Superior temporal gyrus (tissue), 1 donor: ENCODE results near the gene TBKBP1.

ENCODE experiments used
- DNase-seq: peaks from one replicate; pipeline ENCODE4 v3.0.0-alpha.2; 2016; ENCODE audit errors: extremely low spot score

TBKBP1 gene, protein sequence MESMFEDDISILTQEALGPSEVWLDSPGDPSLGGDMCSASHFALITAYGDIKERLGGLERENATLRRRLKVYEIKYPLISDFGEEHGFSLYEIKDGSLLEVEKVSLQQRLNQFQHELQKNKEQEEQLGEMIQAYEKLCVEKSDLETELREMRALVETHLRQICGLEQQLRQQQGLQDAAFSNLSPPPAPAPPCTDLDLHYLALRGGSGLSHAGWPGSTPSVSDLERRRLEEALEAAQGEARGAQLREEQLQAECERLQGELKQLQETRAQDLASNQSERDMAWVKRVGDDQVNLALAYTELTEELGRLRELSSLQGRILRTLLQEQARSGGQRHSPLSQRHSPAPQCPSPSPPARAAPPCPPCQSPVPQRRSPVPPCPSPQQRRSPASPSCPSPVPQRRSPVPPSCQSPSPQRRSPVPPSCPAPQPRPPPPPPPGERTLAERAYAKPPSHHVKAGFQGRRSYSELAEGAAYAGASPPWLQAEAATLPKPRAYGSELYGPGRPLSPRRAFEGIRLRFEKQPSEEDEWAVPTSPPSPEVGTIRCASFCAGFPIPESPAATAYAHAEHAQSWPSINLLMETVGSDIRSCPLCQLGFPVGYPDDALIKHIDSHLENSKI

DNA sequence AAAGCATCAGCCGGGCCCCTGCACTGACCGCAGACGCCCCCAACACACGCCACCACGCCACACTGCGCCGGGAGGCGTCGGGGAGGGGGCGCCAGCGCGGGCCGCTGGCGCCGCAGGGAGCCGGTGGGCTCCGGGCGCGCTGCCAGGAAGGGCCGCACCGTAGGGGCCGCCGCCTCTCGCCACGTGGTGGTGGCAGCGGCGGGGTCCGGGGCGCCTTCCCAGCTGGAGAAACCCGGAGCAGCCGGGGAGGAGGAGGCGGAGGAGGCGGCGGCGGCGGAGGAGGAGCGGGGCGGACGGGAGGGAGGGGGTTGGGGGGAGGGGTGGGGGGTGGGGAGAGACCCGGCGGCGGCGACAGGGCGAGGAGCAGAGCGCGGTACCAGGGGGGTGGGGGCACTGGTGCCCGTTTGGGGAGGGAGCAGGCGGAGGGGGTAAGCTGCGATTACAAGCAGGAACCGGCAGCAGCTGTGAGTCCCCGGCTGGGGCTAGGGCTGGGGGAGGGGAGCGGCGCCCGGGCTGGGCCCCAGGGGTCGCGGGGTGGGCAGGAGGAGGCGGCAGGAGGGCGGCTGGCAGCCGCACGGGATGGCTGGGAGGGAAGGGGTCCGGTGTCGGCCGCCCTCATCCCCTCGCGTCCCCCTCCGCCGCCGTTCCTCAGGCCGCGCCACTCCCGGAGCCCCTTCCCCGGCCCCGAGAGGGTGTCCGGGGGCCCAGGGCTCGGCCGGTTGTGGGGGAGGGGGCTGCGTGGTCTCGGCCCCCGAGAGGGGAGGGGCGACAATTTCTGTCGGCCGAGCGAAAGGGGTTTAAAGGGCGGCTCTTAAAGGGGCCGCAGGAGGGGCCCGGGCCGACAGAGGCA is at the start of gene TBKBP1:
Gene TBKBP1 (plus strand): TSS at position 431 of the 850 bp plus-strand sequence. CDS start 1,952 bp downstream, outside the sequence.
- no peak for DNase-seq

DNA sequence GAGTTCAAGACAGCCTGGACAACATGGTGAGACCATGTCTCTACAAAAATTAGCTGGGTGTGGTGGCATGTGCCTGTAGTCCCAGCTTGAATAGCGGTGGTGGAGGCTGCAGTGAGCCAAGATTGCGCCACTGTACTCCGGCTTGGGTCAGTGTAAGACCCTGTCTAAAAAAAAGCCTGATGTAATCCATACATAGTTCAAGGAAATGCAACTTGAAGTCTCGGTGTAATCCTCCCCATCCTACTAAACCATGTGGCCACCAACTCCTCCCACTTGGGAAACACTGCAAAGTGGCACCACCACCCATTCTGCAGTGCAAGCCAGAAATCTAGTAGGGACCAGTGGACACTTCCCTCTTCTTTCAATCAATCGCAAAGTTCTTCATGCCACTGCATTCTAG is 49.6 kb upstream of the TBKBP1 start:
- no peak for DNase-seq

DNA sequence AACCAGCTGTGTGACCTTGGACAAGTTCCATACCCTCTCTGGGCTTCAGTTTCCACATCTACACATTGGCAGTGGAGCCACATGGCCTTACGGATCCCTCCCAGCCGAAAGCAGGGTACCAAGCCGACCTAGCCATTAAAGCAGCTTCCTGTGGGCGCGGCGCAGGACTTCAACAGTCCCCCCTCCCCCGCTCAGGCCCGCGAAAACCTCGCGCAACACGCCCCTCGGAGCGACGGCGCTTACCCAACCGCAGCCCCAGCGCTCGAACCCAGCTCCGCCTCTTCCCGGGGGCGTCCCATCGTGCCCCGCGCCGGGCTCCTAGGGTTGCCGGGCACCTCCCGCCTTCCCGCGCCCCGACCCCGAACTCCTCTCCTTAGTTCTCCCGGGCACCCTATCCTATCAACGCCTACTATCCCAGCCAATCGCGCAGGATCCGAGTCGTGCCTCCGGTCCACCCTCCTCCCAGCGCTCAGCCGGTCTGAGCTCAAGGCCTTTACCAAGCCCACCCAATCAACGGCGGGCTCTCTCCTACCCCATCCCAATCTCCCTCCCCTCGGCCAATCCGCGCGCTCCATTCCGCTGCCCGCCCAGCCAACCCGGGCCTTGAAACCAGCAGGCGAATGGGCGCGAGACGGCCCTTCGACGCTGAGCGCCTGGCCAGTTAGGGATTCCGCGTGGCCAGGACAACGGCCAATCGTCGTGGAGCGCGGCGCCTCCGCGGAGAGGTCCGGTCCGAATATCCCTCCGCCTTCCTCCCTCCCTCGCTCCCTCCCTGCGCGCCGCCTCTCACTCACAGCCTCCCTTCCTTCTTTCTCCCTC is 44.6 kb upstream of the TBKBP1 start, which contains the start of gene KPNB1:
Gene KPNB1 (plus strand): TSS at position 767 of the 819 bp plus-strand sequence. CDS start 326 bp downstream, outside the sequence.
- DNase-seq, result peak; percentile 99

DNA sequence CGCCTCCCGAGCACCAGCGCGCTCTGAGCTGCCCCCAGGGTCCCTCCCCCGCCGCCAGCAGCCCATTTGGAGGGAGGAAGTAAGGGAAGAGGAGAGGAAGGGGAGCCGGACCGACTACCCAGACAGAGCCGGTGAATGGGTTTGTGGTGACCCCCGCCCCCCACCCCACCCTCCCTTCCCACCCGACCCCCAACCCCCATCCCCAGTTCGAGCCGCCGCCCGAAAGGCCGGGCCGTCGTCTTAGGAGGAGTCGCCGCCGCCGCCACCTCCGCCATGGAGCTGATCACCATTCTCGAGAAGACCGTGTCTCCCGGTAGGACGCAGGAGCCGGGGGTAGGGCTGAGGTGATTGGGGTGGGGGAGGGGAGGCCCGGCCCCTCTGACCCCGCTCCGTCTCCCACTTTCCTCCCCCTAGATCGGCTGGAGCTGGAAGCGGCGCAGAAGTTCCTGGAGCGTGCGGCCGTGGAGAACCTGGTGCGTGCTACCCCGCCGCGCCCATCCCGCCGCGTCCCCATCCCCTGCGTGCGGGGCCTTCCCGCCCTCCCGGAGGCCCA is 43.9 kb upstream of the TBKBP1 start:
- no peak for DNase-seq

DNA sequence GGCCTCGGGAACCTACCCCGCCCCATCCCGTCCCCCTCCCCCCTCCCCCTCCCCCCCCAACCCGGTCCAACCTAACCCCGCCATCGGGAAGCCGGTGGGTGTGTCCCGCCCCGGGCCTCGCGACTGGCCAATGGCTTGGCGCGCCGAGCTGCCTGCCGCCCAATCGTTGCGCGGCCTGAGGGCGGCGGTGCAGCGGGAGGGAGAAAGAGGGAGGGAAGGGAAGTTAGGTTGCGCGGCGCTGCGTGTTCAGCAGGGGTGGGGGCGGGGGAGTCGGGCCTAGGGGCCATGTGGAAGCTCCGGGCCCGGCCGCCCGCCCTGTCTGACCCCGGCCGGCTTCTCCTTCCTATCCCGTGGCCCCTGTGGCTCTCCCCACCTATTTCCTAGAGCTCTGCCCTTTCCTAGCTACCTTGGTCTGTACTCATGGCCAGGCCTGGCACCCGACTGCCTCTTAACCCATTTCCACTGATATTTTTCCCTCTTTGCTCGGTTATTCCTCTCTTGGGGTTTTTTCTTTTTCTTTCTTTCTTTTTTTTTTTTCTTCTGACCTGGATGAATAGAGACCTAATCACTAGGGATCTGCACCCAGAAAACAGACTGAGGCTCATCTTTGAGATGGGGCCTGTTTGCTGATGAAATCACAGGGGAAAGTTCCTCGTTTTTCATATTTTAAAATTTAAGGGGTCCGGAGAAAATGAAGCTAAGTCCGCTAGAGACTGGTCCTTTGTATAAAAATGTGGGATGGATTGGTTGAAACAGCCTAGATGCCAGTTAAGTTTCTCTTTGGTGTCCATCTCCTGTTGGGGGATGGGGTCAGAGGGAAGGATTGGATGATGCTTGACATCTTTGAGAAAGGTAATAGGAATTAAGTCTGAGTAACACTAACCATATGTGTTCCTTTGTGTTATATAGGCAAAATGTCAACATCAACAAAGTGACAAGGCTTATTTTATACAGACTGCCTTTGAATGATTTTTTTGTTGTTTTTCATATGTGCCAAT is 43.1 kb upstream of the TBKBP1 start:
- DNase-seq, result peak; percentile 94

DNA sequence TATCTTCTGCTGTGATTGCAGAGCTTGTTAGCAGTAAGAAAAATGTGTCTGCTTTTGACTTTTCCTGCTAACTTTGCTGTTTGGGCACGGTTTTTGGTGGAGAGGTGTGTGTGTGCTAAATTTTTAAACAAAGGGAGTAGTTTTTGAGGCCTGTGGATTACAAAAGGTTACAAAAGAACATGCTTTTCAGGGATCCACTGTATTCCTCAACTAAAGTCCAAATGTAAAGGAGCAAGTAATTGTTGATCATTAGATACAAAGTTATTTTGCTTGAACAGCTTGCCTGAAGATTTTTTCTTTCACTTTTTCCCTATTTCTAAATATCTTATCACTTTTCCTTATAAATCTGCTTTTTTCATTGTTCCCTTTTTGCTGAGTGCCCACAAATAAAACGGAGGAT is 42.3 kb upstream of the TBKBP1 start:
- no peak for DNase-seq

DNA sequence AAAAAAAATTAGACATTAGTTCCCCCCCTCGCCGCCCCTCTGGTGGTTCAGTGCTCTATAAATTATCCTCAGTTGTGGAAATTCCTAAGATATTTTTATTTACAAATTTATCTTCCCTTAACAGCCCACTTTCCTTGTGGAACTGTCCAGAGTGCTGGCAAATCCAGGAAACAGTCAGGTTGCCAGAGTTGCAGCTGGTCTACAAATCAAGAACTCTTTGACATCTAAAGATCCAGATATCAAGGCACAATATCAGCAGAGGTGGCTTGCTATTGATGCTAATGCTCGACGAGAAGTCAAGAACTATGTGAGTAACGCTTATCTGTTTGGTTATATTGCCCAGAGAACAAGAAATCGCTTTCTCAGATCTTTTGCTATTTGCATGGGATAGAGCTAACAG is 41.4 kb upstream of the TBKBP1 start:
- no peak for DNase-seq

DNA sequence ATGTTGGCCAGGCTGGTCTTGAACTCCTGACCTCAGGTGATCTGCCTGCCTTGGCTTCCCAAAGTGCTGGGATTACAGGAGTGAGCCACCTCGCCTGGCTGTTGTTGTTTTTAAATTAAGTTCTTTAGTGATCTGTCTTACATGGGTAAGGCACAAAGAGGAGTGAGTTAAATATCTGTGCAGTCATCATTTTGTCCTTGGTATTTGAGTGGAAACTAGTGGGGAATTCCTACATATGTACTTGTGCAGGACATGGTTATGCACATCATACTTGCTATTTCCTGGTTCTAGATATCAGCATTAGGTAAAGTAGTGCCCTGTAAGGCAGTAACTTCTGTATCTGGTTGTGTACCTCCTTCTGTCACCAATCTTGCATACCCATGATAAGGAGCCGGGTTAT is 40.5 kb upstream of the TBKBP1 start:
- DNase-seq, result no peak

DNA sequence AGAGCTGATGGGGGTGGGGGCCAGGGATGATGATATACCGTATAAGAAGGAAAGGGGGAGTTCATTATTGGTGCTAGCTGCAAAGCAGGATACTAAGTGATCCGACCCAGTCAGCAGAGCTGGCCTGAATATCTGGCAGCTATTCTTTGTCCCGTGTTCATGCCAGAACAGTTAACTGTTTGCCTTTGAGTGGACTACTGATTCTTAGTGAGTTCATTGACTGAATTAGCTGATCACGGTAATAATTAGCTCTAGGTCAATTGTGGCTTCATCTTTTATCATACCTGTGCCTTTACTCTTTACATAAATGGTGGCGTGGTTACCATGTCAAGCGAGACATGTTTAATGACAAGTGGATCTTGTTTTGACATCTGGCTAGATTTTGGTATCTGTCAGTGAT is 39.0 kb upstream of the TBKBP1 start:
- peak; percentile 17 for DNase-seq

DNA sequence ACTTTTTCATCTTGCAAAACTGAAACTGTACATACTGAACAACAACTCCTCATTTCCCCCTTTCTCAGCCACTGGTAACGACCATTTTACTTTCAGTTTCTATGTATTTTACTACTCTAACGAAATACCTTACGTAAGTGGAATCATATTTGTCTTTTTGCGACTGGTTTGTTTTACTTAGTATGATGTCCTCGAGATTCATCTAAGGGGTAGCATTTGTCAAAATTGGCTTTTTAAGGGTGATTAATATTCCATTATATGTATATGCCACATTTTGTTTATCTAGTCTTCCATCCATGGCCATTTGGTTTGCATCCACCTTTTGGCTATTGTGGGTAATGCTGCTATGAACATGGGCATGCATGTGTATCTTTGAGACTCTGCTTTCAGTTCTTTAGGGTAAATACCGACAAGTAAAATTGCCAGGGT is 33.9 kb upstream of the TBKBP1 start:
- no peak for DNase-seq

DNA sequence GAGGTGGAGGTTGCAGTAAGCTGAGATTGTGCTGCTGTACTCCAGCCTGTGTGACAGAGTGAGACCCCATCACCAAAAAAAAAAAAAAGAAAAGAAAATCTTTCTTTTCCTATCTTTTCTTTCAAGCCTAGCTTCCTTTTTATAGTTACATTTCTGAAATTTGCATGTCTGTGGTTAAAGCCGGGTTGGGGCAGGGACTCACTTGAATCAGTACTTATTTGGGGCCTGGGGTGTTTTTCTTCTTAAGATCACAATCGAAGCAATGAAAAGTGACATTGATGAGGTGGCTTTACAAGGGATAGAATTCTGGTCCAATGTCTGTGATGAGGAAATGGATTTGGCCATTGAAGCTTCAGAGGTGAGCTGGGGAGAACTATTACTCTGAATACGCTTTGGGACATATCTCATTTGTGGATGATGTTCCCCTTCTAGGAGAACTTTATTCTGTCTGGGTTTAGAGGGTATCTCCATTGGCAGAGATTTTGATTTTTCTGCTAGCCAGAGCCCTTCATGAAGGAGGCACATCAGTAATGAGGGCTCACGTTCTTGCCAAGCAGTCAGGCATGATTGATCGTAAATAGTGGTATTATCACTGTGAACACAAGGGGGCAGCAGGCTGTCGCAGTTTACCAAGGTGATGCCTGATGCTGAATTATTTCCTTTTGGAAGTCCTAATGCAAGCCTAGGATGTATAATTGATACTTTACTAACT is 29.9 kb upstream of the TBKBP1 start:
- peak; percentile 89 for DNase-seq

DNA sequence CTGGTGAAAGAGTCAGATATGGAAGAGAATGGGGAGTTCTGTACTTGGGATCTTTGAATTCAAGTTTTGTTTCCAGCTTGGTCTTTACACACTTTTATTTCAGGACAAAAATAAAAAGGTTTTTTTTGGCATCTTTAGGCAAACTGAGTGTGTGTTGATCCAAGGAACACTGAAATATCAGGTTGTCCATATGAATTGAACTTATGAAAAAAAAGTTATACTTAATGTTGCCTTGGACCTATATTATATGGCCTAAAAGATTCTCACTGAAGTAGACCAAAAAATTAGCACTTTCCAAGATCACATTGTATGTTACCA is 29.4 kb upstream of the TBKBP1 start:
- no peak for DNase-seq

DNA sequence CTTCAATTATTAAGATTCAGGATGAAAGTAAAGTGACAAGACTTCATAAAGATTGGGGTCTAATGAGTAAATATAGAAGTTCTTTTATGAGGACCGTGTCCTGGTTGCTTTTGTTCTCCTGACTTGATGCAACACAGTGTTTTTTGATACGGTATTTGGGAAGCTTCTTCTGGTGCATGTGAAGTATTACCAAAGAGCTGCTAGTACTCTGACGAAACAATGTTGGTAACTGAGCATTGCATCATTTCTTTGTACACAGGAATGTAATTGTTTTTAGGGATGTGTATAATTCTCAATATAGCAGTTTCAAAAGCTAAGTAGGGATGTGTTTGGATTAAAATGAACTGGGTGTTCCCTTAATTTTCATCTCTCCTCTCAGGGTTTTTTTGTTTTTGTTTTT is 28.3 kb upstream of the TBKBP1 start:
- no peak for DNase-seq

DNA sequence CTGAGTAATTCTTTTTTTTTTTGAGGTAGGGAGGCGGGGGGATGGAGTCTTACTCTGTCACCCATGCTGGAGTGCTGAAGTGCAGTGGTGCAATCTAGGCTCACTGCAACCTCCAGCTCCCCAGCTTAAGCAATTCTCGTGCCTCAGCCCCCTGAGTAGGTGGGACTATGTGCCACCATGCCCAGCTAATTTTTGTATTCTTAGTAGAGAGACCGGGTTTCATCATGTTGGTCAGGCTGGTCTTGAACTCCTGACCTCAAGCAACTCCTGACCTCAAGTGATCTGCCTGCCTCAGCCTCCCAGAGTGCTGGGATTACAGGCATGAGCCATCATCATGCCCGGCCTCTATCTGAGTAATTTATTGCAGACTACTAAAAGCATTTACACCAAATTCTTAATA is 24.9 kb upstream of the TBKBP1 start:
- no peak for DNase-seq

DNA sequence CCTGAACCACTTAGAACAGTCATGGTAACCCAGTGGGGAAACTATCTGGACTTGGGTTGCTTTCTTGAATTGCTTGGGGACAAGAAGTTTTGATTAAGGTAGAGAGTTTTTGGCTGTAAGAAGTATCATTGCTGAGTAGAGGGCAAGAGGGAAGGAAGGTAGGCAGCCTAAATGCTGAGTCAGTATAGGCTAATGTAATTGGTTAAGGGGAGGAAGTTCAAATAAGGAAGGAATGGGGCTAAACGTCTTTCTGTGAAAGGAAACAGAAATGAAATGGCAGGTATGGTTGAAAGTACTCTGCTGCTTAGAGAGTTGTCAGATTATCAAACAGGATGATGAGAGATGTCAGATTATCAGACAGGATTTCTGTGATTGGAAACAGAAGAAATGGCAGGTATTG is 23.9 kb upstream of the TBKBP1 start:
- DNase-seq, result no peak

DNA sequence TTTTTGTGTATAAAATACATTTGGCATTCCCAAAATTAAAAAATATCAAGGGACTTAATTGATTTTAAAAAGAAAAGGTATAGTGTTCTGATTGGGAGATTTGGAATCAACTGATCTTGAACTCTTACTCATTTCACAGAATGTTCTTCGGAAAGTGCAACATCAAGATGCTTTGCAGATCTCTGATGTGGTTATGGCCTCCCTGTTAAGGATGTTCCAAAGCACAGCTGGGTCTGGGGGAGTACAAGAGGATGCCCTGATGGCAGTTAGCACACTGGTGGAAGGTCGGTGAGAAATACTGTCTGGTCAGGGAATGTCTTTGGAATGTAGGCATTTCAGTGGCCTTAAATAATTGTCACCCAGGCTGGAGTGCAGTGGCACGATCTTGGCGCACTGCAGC is 19.5 kb upstream of the TBKBP1 start:
- DNase-seq, result no peak

DNA sequence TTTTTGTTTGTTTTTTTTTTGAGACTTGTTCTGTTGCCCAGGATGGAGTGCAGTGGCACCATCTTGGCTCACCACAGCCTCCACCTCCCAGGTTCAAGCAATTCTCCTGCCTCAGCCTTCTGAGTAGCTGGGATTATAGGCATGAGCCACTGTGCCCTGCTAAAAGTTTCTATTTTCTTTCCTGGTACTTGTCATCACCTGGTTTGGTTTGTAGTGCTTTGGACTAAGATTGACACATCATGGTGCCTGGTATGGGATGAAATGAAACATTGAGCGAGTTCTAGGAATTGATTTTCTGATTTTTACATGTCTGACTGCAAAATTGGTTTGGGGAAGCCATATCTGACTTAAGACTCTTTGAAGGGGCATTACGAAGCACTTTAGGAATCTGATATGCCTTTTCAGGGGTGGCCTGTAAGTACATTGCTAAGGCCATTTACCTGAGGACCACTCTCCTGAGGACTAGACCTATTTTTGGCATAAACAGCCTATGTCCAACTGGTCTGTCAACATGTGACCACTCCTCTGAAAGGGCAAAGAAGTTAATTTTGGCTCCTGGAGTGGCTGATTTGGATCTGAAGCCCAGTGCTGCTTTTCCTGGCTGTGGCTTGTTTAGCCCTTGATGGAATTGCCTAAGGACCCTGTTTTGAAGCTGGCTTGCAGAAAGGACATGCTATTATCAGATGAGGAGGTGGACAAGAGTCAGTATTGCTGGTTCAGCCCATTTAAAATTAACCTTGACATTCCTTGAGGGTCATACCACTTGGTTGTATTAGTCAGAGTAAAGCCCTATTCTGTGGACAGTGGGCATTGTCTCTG is 18.4 kb upstream of the TBKBP1 start:
- no peak for DNase-seq

DNA sequence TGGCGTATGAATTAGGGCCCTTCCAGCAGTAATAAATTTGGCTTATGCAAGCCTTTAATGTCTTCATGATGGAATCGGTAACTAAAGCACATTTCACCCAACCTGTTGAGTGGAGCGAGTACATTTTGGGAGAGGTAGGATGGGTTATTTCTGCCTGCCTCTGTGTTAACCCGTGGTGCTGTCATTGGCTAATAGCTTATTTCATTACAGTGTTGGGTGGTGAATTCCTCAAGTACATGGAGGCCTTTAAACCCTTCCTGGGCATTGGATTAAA is 17.8 kb upstream of the TBKBP1 start:
- DNase-seq, result no peak
